SK-N-MC (cell line): ENCODE results near the gene NOS3.

Experiments used
- EZH2 ChIP-seq: fragments of 200-600 bp; sonication (generic); IDR thresholded peaks from one replicate; pipeline ENCODE4 v1.6.1; 2017; ENCODE audit warnings: antibody characterized with exemption
- FOXP2 ChIP-seq: optimal IDR thresholded peaks from 2 replicates; pipeline ENCODE3; 2011; ENCODE audit warnings: mild to moderate bottlenecking, moderate library complexity; ENCODE audit not compliant: insufficient read depth; ENCODE audit errors: extremely low read length, control extremely low read depth
- POLR2AphosphoS5 ChIP-seq: IDR thresholded peaks from 2 replicates; pipeline ENCODE4 v1.6.1; 2012; ENCODE audit warnings: mild to moderate bottlenecking, low read depth, low read length, borderline replicate concordance

DNA sequence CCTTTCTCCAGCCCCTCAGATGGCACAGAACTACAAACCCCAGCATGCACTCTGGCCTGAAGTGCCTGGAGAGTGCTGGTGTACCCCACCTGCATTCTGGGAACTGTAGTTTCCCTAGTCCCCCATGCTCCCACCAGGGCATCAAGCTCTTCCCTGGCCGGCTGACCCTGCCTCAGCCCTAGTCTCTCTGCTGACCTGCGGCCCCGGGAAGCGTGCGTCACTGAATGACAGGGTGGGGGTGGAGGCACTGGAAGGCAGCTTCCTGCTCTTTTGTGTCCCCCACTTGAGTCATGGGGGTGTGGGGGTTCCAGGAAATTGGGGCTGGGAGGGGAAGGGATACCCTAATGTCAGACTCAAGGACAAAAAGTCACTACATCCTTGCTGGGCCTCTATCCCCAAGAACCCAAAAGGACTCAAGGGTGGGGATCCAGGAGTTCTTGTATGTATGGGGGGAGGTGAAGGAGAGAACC, 2.1 kb downstream of the NOS3 start:
- TF ChIP-seq POLR2AphosphoS5: no peak
- TF ChIP-seq EZH2: no peak
- TF ChIP-seq FOXP2: no peak
